Nasal cavity respiratory epithelium epithelial cell of viscerocranial mucosa (primary cell): Measurements from ENCODE around the gene DMRT3. TPM values are rescaled to one million over a fixed set of nuclear protein-coding genes. Genes with fewer than 3 reads are reported as not detected.

Experiments used
- total RNA-seq: library from RNA; depleted of rRNA; stranded (reverse); fragments of >200 nt; gene quantifications from 2 replicates; pipeline ENCODE4 v1.2.3, GENCODE V29; 2014

Gene DMRT3, protein sequence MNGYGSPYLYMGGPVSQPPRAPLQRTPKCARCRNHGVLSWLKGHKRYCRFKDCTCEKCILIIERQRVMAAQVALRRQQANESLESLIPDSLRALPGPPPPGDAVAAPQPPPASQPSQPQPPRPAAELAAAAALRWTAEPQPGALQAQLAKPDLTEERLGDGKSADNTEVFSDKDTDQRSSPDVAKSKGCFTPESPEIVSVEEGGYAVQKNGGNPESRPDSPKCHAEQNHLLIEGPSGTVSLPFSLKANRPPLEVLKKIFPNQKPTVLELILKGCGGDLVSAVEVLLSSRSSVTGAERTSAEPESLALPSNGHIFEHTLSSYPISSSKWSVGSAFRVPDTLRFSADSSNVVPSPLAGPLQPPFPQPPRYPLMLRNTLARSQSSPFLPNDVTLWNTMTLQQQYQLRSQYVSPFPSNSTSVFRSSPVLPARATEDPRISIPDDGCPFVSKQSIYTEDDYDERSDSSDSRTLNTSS
- not detected in 2 replicates for total RNA-seq

DNA sequence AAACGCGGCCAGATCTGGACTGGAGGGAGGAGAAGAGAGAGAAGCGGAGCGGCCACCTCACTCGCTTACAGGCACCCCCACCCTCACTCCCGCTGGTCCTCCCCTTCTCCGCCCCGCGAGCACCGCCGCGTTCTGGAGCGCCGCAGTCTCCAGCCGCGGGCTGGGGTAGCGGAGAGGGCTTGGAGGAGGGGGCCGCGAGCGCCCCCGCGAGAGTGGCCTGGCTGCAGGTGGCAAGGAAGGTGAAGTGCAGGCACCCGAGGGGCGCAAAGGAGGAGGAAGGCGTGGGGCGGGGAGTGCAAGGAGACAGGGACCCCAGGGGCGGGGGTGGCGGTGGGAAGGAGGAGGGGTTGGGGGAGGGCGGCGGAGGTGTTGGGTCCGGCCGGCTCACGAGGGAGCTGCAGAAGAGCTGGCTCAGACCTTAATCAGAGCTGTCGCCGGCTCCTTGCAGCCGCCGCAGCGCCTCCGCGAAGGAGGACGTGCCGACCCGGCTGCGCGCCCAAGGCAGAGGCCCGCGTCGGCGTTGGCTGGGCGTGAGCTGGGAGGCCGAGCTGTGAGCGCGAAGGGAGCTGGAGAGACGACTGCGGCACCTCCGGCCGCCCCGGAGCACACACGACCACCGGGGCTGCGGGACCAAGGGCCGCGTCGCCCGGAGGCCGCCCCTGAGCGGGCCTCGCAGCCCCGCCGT is at the start of gene DMRT3:
Gene DMRT3, plus strand, starts transcription at position 398 of the 685 bp plus-strand sequence. CDS start 347 bp downstream, outside the sequence.

Other genes with a start within 250 kb of the DMRT3 start
- not detected in 2 replicates for gene DMRT1, start 135.0 kb upstream of the DMRT3 start, total RNA-seq
- gene DMRT2, start 73.7 kb downstream of the DMRT3 start, total RNA-seq, result under 0.01 and 0.50 TPM in 2 replicates